DND-41 (cell line): ENCODE data around the gene ARHGEF4.

Source experiments
- CTCF ChIP-seq: IDR thresholded peaks from 2 replicates; pipeline ENCODE4 v1.5.1; 2012; ENCODE audit warnings: borderline replicate concordance, low read length, moderate library complexity, mild to moderate bottlenecking; ENCODE audit not compliant: poor library complexity, severe bottlenecking; ENCODE audit errors: extremely low read depth
- EZH2 ChIP-seq: IDR thresholded peaks from 3 replicates; pipeline ENCODE4 v1.6.1; 2012; ENCODE audit warnings: borderline replicate concordance, low read depth, mild to moderate bottlenecking, moderate library complexity, low read length, inconsistent platforms; ENCODE audit not compliant: severe bottlenecking

GRCh38 chr2:130887643-130888042 is 50.9 kb downstream of the ARHGEF4 start:
- TF ChIP-seq CTCF (no peak), EZH2 (no peak)
